Activated CD8-positive, alpha-beta memory T cell treated with anti-CD3 and anti-CD28 coated beads, Interleukin-2, amount 50 U/mL, for 24 hours (primary cell): Measurements from ENCODE around the gene WASF2.
"Not testable (repeated sequence)": the region's sequence is repeated elsewhere in the genome, so short reads cannot be mapped to it uniquely, and the experiment has no call there.

ENCODE experiments used
- DNase-seq: peaks from one replicate; pipeline ENCODE4 v3.0.0-alpha.2; 2020; ENCODE audit errors: extremely low read depth

The WASF2 gene

DNA sequence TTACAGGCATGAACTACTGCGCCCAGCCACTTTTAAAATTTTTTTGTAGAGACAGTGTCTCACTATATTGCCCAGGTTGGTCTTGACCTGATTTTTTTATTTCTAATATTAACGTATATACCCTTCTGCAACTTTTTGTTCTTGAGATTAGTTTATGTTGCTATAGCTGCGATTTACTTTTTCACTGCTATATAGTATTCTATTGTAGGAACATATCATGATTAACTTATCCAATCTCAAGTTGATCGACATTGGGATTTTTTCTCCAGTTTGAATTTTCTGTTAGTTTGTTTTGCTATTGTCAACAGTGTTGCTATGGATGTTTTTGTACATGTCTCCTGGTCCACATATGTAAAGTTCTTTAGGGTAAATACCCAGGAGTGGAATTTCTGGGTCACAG is 35.4 kb downstream of the WASF2 start:
- DNase-seq: no peak

DNA sequence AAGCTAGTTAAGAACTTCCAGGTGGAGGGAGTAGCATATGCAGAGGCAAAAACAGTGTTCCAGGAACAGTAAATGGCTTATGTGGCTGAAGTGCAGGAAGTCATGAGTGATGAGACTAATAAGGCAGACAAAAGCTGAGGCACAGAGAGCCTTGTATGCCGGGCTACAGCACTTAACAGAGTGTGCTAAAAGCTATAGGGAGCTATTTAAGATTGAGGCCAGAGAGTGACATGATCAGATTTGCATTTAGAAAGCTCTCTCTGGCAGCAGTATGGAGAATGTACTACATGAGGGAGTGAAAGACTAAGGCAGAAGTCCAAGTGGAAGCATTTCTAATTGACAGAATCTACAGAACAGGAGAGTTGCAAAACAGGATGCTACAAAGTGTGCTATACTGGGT is 38.6 kb downstream of the WASF2 start:
- no peak for DNase-seq

GRCh38 chr1:27448982-27449381 is 41.0 kb downstream of the WASF2 start:
- DNase-seq: no peak

GRCh38 chr1:27447883-27448282 is 42.1 kb downstream of the WASF2 start:
- DNase-seq: no peak

DNA sequence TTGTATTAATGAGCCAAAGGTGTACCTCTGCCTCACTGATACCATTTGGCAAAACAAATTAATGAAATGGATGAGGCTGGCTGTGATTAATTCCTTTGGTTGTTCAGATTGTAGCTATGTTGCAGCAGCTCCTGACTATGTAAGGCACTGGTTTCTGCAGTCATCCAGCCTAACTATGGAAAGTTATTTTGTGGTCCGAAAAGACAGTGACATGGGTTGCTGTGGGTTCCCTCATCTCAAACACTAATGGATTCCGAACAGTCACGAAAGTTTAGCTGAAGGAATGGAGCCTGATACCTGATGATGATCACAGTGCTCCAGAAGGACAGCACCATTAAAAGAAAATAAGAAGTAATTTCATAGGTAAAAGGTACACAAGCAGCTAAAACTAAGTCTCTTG is 42.6 kb downstream of the WASF2 start:
- no peak for DNase-seq

GRCh38 chr1:27446496-27447020 is 43.4 kb downstream of the WASF2 start:
- no peak for DNase-seq

DNA sequence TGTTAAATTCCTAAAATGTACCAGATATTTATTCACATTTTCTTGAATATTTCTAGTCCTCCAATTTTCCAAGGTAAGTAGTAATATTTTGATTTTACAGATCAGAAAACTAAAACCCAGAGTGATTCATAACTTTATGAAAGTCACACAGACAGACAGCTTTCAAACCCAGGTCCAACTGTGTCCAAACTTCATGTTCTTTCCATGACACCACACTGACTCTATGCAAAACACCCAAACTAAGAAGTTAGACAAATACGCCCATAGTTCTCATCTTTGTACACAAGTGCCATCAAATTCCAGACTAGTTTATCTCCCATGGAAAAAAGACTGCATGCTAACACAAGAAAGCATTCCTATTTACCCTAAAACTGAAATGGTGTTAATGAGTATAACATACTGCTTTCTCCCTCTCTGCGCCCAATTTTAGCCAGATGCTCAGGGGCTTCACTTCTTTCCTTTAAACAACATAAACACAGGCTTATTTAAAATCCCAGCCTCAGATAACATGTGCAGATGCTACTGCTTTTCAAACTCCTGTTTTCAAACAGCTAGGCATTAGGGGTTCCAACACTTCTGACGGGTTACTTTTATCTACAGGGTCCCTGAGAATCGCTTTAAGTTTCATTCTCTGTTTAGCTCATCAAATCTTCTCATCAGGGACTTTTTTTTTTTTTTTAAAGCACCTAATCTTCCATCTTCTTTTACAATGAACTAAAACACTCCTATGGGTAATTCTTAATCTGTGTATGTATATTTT is 44.6 kb downstream of the WASF2 start:
- DNase-seq: no peak

DNA sequence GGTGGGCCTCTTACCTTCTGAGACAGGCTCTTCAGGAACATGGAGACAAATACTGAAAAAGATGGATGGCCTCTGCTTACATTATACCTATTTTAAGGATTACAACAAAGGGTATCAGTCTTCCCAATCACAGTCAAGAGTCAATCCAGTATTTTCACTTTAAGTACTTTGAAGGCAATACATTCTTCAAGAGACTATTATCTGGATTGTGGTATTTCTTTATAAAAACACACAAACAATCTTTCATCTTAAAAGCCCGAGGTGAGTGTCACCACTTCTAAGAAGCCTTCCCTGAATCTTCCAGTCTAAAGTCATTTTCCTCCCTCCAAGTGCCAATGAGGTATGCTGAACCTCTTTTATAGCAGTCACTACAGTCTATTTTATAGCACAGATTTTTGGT is 45.3 kb downstream of the WASF2 start:
- no peak for DNase-seq

DNA sequence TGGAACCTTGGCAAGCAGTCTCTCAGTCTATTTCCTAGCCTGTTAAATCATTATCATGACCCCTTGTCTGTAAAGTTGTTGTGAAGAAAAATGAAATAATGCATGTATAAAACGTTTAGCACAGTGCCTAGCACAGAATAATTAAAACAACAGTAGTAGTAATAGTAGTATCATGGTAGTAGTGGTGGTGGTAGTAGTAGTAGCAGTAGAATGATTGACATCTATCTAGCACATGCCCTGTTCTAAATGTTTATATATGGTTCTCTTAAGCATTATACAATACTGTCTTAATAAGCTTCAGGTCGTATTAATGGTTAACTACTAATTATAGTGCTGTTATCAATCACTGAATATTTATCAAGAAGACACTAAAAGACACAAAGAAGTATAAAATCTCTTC is 50.8 kb downstream of the WASF2 start:
- no peak for DNase-seq

DNA sequence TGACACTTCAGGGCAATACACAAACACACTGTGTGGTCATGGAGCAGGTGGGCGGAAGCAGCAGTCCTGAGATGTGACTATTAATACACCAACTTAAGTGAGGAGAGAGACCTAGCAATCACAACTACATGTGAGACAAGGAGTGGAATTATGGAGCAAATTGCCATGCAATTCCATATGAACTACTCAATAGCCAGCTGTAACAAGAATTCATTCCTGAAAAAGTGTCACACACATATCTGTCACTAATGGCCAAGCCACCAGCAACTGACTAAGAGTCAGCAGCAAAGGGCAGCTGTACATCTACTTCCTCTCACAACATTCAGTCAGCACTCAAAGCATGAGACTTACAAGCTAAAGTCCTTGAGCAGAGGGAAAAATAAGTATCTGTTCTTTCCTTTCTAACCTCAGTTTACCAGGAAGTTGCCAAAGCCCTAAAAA is 51.3 kb downstream of the WASF2 start:
- DNase-seq: no peak

GRCh38 chr1:27436204-27437159 is 53.5 kb downstream of the WASF2 start:
- DNase-seq: no peak

- DNase-seq: no peak
These were observed 54.3 kb downstream of the WASF2 start for GRCh38 chr1:27435566-27436203.

- DNase-seq: no peak
These were observed 56.3 kb downstream of the WASF2 start for GRCh38 chr1:27433706-27434105.

- DNase-seq: not testable (repeated sequence)
These were observed 57.2 kb downstream of the WASF2 start for GRCh38 chr1:27432725-27433124.

GRCh38 chr1:27431601-27431940 is 58.4 kb downstream of the WASF2 start:
- no peak for DNase-seq

GRCh38 chr1:27430903-27431600 is 58.9 kb downstream of the WASF2 start:
- DNase-seq: no peak

DNA sequence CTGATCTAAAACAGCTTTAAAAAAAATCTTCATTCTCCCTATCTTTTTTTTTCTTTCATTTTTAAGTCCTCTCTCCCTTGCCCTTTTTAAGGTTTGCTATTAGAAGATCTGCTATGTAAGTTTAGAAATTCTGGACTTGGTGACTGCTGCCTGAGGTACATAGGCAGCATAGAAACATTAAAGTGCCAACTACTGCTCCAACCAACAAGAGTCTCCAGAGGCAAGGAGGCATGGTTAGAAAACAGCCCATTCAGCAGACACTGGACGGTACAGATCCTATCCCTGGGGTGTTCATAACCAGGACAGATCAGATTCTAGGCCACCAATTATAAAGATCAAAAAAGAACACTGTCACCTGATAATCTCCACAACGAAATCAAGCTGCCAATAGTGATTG is 60.9 kb downstream of the WASF2 start:
- DNase-seq: no peak

- DNase-seq: no peak
These were observed 61.5 kb downstream of the WASF2 start for GRCh38 chr1:27428316-27429028.

- no peak for DNase-seq
These were observed 62.1 kb downstream of the WASF2 start for GRCh38 chr1:27427816-27428315.

- DNase-seq: no peak
These were observed 62.6 kb downstream of the WASF2 start for GRCh38 chr1:27427329-27427728.

DNA sequence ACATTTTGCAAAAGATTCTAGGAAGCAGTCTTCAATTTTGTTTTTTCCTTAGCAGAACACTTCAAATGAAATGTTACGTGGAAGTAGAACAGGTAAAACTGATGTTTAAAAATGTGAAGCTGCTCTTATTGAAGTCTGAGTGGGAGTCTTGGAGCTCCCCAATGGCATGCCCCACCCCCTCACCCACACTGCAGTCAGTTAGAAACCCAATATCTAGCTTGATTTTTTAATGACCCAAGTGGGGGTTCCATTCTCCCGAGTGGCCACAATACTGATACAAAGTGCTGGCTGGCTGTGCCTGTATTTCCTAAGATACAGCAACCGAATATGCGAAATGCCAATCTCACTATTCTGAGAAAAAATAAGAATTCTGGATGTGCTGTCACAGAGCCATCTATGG is 66.3 kb downstream of the WASF2 start:
- DNase-seq: no peak
